Naive thymus-derived CD4-positive, alpha-beta T cell (primary cell): ENCODE results near the gene TMED4. TPM values are rescaled to one million over a fixed set of nuclear protein-coding genes. Genes with fewer than 3 reads are reported as not detected.

Experiments used
- ATAC-seq: fragments of 150-1000 bp; cut with Tn5 transposase; 2 replicates; pipeline ENCODE4 v1.10.0; 2021; ENCODE audit warnings: mild to moderate bottlenecking, moderate library complexity
- CTCF ChIA-PET: fragments of 350-600 bp; sonication (Branson Sonifier 250); formaldehyde crosslinking; loops from one replicate; lab custom pipeline; 2021; ENCODE audit warnings: antibody characterized with exemption; lab: Charles Lee
- POLR2A ChIA-PET: fragments of 350-600 bp; sonication (Branson Sonifier 250); formaldehyde crosslinking; loops from one replicate; lab custom pipeline; 2021; ENCODE audit warnings: antibody characterized with exemption, inconsistent platforms; lab: Charles Lee
- DNase-seq, 9 donors: peaks; one replicate each; pipeline versions ENCODE4 v3.0.0 to v3.0.0-alpha.2; 2020 to 2022; ENCODE audit warnings: mixed read lengths in 1 of 9
- H3K27ac ChIP-seq: one replicate; pipeline ENCODE4 v1.7.0; 2013; ENCODE audit warnings: mild to moderate bottlenecking, low read depth, low read length, moderate library complexity
- H3K27me3 ChIP-seq, 2 donors: one replicate each; pipeline ENCODE4 v1.7.0; 2013; ENCODE audit warnings: low read length in 2 of 2, mild to moderate bottlenecking in 2 of 2, moderate library complexity in 2 of 2; ENCODE audit not compliant: control insufficient read depth in 2 of 2, insufficient read depth in 2 of 2
- H3K36me3 ChIP-seq, 3 experiments: 1 replicate in 2 of 3; 2 replicates in 1 of 3; pipeline ENCODE4 v1.7.0; 2013; ENCODE audit warnings: low read length in 3 of 3, mild to moderate bottlenecking in 3 of 3, moderate library complexity in 1 of 3; ENCODE audit not compliant: insufficient read depth in 3 of 3, control insufficient read depth in 2 of 3
- H3K4me1 ChIP-seq, 2 donors: one replicate each; pipeline ENCODE4 v1.7.0; 2013; ENCODE audit warnings: low read length in 2 of 2, mild to moderate bottlenecking in 2 of 2, moderate library complexity in 1 of 2; ENCODE audit not compliant: control insufficient read depth in 2 of 2, insufficient read depth in 2 of 2
- H3K4me3 ChIP-seq: 2 replicates; pipeline ENCODE4 v1.7.0; 2013; ENCODE audit warnings: mild to moderate bottlenecking, low read length
- H3K9me3 ChIP-seq, 3 experiments: 1 replicate in 2 of 3; 2 replicates in 1 of 3; pipeline ENCODE4 v1.7.0; 2013; ENCODE audit warnings: low read length in 3 of 3; ENCODE audit not compliant: control insufficient read depth in 2 of 3
- H3K27ac Mint-ChIP-seq, 9 donors: one replicate each; pipeline ENCODE4 v1.8.0; 2020 to 2022; ENCODE audit warnings: mixed read lengths in 9 of 9, mild to moderate bottlenecking in 8 of 9, moderate library complexity in 5 of 9, inconsistent platforms in 2 of 9
- H3K27me3 Mint-ChIP-seq, 5 donors: one replicate each; pipeline ENCODE4 v1.8.0; 2021 to 2022; ENCODE audit warnings: mixed read lengths in 5 of 5, mild to moderate bottlenecking in 1 of 5
- H3K36me3 Mint-ChIP-seq, 5 donors: one replicate each; pipeline ENCODE4 v1.8.0; 2020 to 2022; ENCODE audit warnings: mixed read lengths in 5 of 5, mild to moderate bottlenecking in 3 of 5, inconsistent platforms in 1 of 5
- H3K4me1 Mint-ChIP-seq, 7 donors: one replicate each; pipeline ENCODE4 v1.8.0; 2020 to 2022; ENCODE audit warnings: mixed read lengths in 7 of 7, mild to moderate bottlenecking in 3 of 7, inconsistent platforms in 1 of 7
- H3K4me3 Mint-ChIP-seq, 10 donors: one replicate each; pipeline ENCODE4 v1.8.0; 2020 to 2022; ENCODE audit warnings: mild to moderate bottlenecking in 10 of 10, mixed read lengths in 10 of 10, moderate library complexity in 6 of 10, inconsistent platforms in 2 of 10
- H3K9me3 Mint-ChIP-seq, 11 donors: one replicate each; pipeline ENCODE4 v1.8.0; 2020 to 2022; ENCODE audit warnings: mixed read lengths in 11 of 11, mild to moderate bottlenecking in 4 of 11, inconsistent platforms in 1 of 11, moderate library complexity in 1 of 11
- intact Hi-C, 2 donors: fragments of 100-400 bp; cut with micrococcal nuclease; formaldehyde crosslinking; loops; one replicate each; pipeline ENCODE4 v1.15.1; 2023
- polyA plus RNA-seq, 2 donors: library from polyadenylated mRNA; unstranded; fragments of 300-500 nt; fragmentation: Illumina TruSeq; gene quantifications; one replicate each; pipeline ENCODE4 v1.2.3, GENCODE V29; 2021
- total RNA-seq, 6 experiments: library from RNA in 5 of 6; stranded (reverse) in 5 of 6; gene quantifications; 1 replicate in 5 of 6; 2 replicates in 1 of 6; pipeline ENCODE4 v1.2.3 and lab custom pipeline; 2021 to 2026

TMED4 gene
- total and polyA plus RNA-seq, 7 experiments from 2014 or later: 61.6 to 98.5 (median 93.7) TPM

DNA sequence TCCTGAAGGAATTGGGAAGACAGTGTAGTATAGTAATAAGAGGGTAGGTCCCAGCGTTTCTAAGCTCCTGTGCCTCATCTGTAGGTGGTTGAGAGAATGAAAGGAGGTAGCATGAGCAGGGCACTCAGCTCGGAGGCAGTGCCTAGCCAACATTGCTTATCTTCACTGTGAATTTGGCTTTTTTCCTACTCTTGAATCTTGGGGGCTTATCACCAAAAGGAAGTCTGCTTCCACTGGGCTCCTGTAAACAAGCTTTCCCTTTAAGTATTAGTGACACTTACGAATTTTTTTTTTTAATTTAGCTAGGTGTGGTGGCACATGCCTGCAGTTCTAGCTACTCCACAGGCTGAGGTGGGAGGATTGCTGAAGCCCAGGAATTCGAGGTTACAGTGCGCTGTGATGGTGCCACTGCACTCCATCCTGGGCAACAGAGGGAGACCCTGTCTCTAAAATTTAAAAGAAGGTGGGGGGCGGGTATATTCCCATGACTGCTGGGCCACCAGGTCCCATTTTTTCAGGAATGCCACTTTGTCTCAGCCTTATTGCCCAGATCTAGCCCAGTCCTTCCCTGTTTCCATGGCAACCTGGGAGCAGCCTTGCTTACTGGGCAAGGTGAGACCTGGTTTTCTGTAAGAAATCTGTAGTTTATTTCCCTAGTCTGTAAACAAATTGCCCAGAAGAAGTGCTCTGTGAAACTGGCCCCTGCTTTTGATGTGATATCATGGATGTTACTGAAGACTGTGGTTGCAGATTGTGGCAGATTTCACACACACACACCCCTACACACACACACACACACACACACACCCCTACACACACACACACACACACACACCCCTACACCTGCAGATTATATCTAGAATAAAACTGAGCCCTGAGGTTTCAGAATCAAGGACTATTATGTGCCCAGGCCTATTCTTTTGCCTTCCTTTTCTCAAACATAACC lies 43.8 kb upstream of the TMED4 start:
- Mint-ChIP-seq H3K27me3 (no peaks in the 10 kb centered on the region), H3K4me3 (peak overlapping the region in 1 of 10 donors; percentile 35), H3K27ac (peak overlapping the region in 4 of 9 donors; percentile 26 to 76 (median 50)), H3K36me3 (peaks cover 0 to 41% (median 11%) of the 10 kb centered on the region in 5 donors), H3K9me3 (no peaks in the 10 kb centered on the region), H3K4me1 (peaks cover 41 to 73% (median 47%) of the 10 kb centered on the region in 7 donors)
- Histone ChIP-seq H3K27ac (no peak overlapping the region), H3K9me3 (no peaks in the 10 kb centered on the region), H3K4me3 (no peak overlapping the region), H3K4me1 (peaks cover 15 to 72% of the 10 kb centered on the region in 2 donors), H3K27me3 (no peaks in the 10 kb centered on the region), H3K36me3 (peaks cover 0 to 26% (median 5%) of the 10 kb centered on the region in 3 experiments)
- intact Hi-C loops: no loop called here
- DNase-seq (no peak), ATAC-seq (no peak)
- ChIA-PET CTCF (interaction anchor here (0.7 to 1.0 kb wide), 2 partner anchors 8 to 60 kb away, joined by 3 to 5 read pairs; no protein-coding TSS in a partner anchor), POLR2A (interaction anchor here (0.9 to 1.5 kb wide), 3 partner anchors 9 to 19 kb away, joined by 3 to 5 read pairs (median 5); partner anchors contain the start of gene OGDH)

DNA sequence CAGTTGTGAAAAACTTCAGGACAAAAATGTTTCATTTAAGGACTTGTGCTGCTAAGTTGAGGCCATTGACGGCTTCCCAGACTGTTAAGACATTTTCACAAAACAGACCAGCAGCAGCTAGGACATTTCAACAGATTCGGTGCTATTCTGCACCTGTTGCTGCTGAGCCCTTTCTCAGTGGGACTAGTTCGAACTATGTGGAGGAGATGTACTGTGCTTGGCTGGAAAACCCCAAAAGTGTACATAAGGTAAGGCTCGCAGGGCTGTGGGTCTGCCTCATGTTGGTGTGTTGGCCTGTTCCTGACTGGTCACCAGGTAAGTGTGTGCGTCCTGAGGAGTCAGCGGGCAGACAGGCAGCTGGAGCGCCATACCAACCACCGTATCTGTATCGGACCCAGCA lies 42.3 kb upstream of the TMED4 start:
- DNase-seq: no peak
- POLR2A ChIA-PET: interaction anchor here (0.6 to 1.5 kb wide), 5 partner anchors 13 to 176 kb away, joined by 3 to 5 read pairs (median 4); no protein-coding TSS in a partner anchor
- H3K27me3 Mint-ChIP-seq: no peaks in the 10 kb centered on the region
- Histone ChIP-seq H3K27me3 (no peaks in the 10 kb centered on the region), H3K9me3 (no peaks in the 10 kb centered on the region), H3K36me3 (peaks cover 0 to 26% (median 5%) of the 10 kb centered on the region in 3 experiments), H3K27ac (no peak overlapping the region), H3K4me3 (no peak overlapping the region), H3K4me1 (peaks cover 10 to 70% of the 10 kb centered on the region in 2 donors)
- H3K9me3 Mint-ChIP-seq: no peaks in the 10 kb centered on the region
- H3K4me1 Mint-ChIP-seq: peaks cover 34 to 74% (median 50%) of the 10 kb centered on the region in 7 donors
- ATAC-seq: no peak
- H3K36me3 Mint-ChIP-seq: peaks cover 0 to 38% (median 7%) of the 10 kb centered on the region in 5 donors
- H3K4me3 Mint-ChIP-seq: no peak overlapping the region
- CTCF ChIA-PET: interaction anchor here (0.7 kb wide), 1 partner anchor 127 kb away, joined by 3 read pairs; no protein-coding TSS in a partner anchor
- intact Hi-C loops: loop anchor here in 1 of 2 donors (1.0 kb wide), 2 partner anchors 9 to 14 kb away; no protein-coding TSS in a partner anchor
- H3K27ac Mint-ChIP-seq: peak overlapping the region in 7 of 9 donors; percentile 2 to 92 (median 68)

GRCh38 chr7:44622342-44623151 lies 40.5 kb upstream of the TMED4 start:
- DNase-seq: peak in 1 of 9 donors; percentile 44
- H3K27ac ChIP-seq: no peak overlapping the region
- intact Hi-C loops: loop anchor here in 1 of 2 donors (2.0 kb wide), 1 partner anchor 16 kb away; the partner anchor contains the start of gene OGDH
- peaks cover 0 to 29% (median 5%) of the 10 kb centered on the region in 3 experiments for H3K36me3 ChIP-seq
- peaks cover 18 to 82% of the 10 kb centered on the region in 2 donors for H3K4me1 ChIP-seq
- CTCF ChIA-PET: no interaction called here
- no peaks in the 10 kb centered on the region for H3K27me3 ChIP-seq
- no peaks in the 10 kb centered on the region for H3K9me3 ChIP-seq
- Mint-ChIP-seq H3K36me3 (peaks cover 0 to 36% (median 12%) of the 10 kb centered on the region in 5 donors), H3K27ac (peak overlapping the region in 8 of 9 donors; percentile 11 to 95 (median 63)), H3K4me1 (peaks cover 41 to 85% (median 62%) of the 10 kb centered on the region in 7 donors), H3K27me3 (no peaks in the 10 kb centered on the region), H3K4me3 (peak overlapping the region in 4 of 10 donors; percentile 14 to 80 (median 40)), H3K9me3 (no peaks in the 10 kb centered on the region)
- peak; percentile 65 for ATAC-seq
- peak overlapping the region; percentile 9 for H3K4me3 ChIP-seq
- POLR2A ChIA-PET: no interaction called here

- Mint-ChIP-seq H3K27ac (peak overlapping the region in 4 of 9 donors; percentile 25 to 81 (median 61)), H3K4me1 (peaks cover 43 to 92% (median 68%) of the 10 kb centered on the region in 7 donors), H3K9me3 (no peaks in the 10 kb centered on the region), H3K4me3 (peak overlapping the region in 1 of 10 donors; percentile 23), H3K36me3 (peaks cover 0 to 35% (median 12%) of the 10 kb centered on the region in 5 donors), H3K27me3 (no peaks in the 10 kb centered on the region)
- DNase-seq: no peak
- Histone ChIP-seq H3K4me3 (no peak overlapping the region), H3K27ac (no peak overlapping the region), H3K4me1 (peaks cover 18 to 89% of the 10 kb centered on the region in 2 donors), H3K36me3 (peaks cover 0 to 29% (median 5%) of the 10 kb centered on the region in 3 experiments), H3K27me3 (no peaks in the 10 kb centered on the region), H3K9me3 (no peaks in the 10 kb centered on the region)
- ChIA-PET CTCF (no interaction called here), POLR2A (interaction anchor here (0.9 to 1.0 kb wide), 2 partner anchors 16 to 18 kb away, joined by 3 read pairs; no protein-coding TSS in a partner anchor)
- intact Hi-C loops: loop anchor here in 1 of 2 donors (2.0 kb wide), 1 partner anchor 15 kb away; the partner anchor contains the start of gene OGDH
- ATAC-seq: no peak
These were observed 39.7 kb upstream of the TMED4 start for GRCh38 chr7:44621750-44622103.

GRCh38 chr7:44621034-44621749 lies 39.2 kb upstream of the TMED4 start:
- peaks cover 0 to 33% (median 12%) of the 10 kb centered on the region in 5 donors for H3K36me3 Mint-ChIP-seq
- H3K27ac ChIP-seq: no peak overlapping the region
- H3K27me3 ChIP-seq: no peaks in the 10 kb centered on the region
- ChIA-PET POLR2A (interaction anchor here (0.6 to 1.3 kb wide), 5 partner anchors 14 to 39 kb away, joined by 3 to 4 read pairs (median 3); partner anchors contain the start of gene TMED4), CTCF (no interaction called here)
- H3K4me3 ChIP-seq: no peak overlapping the region
- H3K4me1 ChIP-seq: peaks cover 18 to 84% of the 10 kb centered on the region in 2 donors
- intact Hi-C loops: no loop called here
- peak; percentile 57 for ATAC-seq
- H3K4me1 Mint-ChIP-seq: peaks cover 43 to 89% (median 68%) of the 10 kb centered on the region in 7 donors
- H3K27ac Mint-ChIP-seq: peak overlapping the region in 5 of 9 donors; percentile 59 to 84 (median 79)
- H3K36me3 ChIP-seq: peaks cover 0 to 24% (median 5%) of the 10 kb centered on the region in 3 experiments
- H3K4me3 Mint-ChIP-seq: peak overlapping the region in 2 of 10 donors; percentile 23 to 48
- no peaks in the 10 kb centered on the region for H3K9me3 ChIP-seq
- no peaks in the 10 kb centered on the region for H3K9me3 Mint-ChIP-seq
- no peak for DNase-seq
- H3K27me3 Mint-ChIP-seq: no peaks in the 10 kb centered on the region
